Spinal cord (tissue), 10 donors: ENCODE data around the gene LRRC4C. TPM values are rescaled to one million over a fixed set of nuclear protein-coding genes. Genes with fewer than 3 reads are reported as not detected.

Experiments
- DNase-seq, 6 donors: peaks; one replicate each; pipeline versions ENCODE4 v3.0.0 to v3.0.0-alpha.2; 2013 to 2015; ENCODE audit warnings: low spot score in 6 of 6, low read depth in 4 of 6
- H3K27ac ChIP-seq: one replicate; pipeline ENCODE4 v1.5.1; 2013; ENCODE audit warnings: low read depth, low read length, control low read depth
- H3K27me3 ChIP-seq: one replicate; pipeline ENCODE4 v1.6.1; 2013; ENCODE audit warnings: low read length; ENCODE audit not compliant: control insufficient read depth, insufficient read depth
- H3K36me3 ChIP-seq: one replicate; pipeline ENCODE4 v1.6.1; 2013; ENCODE audit warnings: low read length; ENCODE audit not compliant: control insufficient read depth, insufficient read depth
- H3K4me1 ChIP-seq: one replicate; pipeline ENCODE4 v1.6.1; 2013; ENCODE audit warnings: low read length; ENCODE audit not compliant: control insufficient read depth, insufficient read depth
- H3K4me3 ChIP-seq: one replicate; pipeline ENCODE4 v1.5.1; 2013; ENCODE audit warnings: low read depth, low read length, control low read depth
- H3K9me3 ChIP-seq: one replicate; pipeline ENCODE4 v1.6.1; 2013; ENCODE audit warnings: low read length; ENCODE audit not compliant: control insufficient read depth, insufficient read depth
- WGBS: methylation state at CpG from one replicate; pipeline ENCODE4 v1.1.5; 2013; ENCODE audit warnings: missing lambda C conversion rate; ENCODE audit not compliant: insufficient coverage; 5-methylcytosine and 5-hydroxymethylcytosine counted together
- polyA plus RNA-seq, 2 donors: library from polyadenylated mRNA; unstranded; fragments of 120-200 nt; gene quantifications; one replicate each; pipeline ENCODE4 v1.2.1, GENCODE V29; 2013; ENCODE audit not compliant: insufficient read length in 2 of 2
- total RNA-seq, 2 donors: library from RNA; depleted of rRNA in 1 of 2; stranded (reverse); fragments of 120-200 nt in 1 of 2; fragments of >200 nt in 1 of 2; gene quantifications; one replicate each; pipeline versions ENCODE4 v1.2.3 to v1.2.4, GENCODE V29; 2013 to 2014
- donor health status: healthy.

The LRRC4C gene
- total and polyA plus RNA-seq, 4 donors = 25.6 to 54.9 (median 39.0) TPM

DNA sequence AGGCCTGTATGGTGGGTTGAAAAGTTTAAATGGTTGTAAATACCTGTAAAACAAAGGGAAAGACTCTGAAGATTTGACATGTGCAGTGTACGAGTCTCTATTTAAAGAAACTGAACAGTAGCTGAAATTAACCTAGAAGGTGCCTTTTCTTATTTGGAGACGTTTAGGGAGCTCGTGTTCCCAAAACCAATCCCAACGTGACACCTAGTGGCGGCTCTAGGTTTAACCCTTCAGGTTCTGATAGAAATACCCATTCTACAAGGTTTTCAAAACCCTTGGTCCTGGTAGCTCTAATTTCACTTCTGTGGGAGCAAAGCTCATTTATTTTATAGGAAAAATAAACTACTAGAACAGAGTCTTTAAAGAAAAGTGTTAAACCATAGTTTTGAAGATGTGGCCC is 258.3 kb downstream of the LRRC4C start:
- DNase-seq = peak; percentile 46 to 94 (median 66)
- H3K36me3 ChIP-seq = no peaks in the 10 kb centered on the region
- WGBS = 0% methylated on average over 2 of the region's 5 CpGs
- no peaks in the 10 kb centered on the region for H3K4me1 ChIP-seq
- H3K27me3 ChIP-seq = no peaks in the 10 kb centered on the region
- H3K9me3 ChIP-seq = no peaks in the 10 kb centered on the region
- no peak overlapping the region for H3K4me3 ChIP-seq
- H3K27ac ChIP-seq = no peak overlapping the region

DNA sequence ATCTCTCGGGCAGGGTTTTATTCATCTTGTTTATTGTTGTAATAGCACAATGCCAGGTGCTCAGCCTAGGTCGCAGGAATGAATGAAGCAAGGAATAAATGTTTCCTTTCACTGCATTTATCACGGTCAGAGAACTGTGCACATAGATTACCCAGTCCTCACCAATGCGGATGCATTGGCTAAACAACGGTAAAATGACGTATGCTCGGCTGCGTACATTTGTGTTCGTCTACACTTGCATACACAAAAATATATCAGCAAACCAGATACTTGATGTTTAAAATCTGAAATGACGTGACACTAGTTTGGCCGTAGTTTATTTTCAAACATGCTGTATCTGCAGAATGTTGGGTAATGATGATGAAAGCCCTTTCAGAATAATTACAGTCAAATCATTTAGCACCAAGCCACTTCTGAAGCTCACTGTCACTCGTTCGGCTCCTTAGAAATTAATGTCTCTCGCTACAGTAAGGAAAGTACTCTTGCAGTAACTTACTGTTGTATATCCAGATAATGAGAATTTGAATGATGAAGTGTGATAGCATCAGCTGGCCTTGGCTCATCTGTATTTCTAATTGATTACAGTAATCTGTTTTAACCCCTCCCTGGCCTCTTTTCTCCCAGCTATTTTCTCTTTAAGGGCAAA is 268.9 kb downstream of the LRRC4C start:
- Histone ChIP-seq H3K4me3 (no peak overlapping the region), H3K27ac (no peak overlapping the region)
- DNase-seq = peak in 1 of 6 donors; percentile 66

DNA sequence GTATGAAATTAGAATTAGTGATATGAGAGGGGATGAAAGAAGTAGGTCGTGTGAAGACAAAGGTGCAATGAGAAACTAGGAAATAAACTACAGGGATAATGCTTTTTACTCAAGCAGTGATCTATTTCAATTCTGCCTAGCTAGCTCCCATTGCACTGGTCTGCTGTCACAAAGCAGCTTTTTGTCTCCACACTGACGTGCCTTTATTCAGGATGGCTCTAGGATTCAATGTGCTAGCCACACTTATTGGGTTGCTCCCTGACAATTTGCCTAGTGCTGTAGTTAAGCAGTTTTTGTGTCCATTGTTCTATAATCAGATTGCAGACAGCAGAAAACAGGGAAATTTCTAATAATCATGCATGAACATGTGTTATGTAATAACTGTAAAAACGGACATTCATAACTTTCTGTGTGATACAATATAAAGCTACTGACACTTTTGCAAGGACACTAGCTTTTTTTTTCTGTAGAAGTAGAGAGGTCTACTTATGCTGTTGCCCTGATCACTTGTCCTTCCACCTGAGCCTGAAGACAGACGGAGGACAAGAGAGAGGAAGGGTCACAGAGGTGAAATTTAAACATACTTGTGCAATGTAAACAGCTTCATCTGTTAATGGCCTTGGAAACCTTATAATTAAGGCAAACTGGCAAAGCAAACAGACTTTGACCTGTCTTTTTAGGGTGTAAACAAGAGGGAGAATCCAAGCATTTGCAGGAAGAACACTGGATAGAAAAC is 269.6 kb downstream of the LRRC4C start:
- DNase-seq = peak; percentile 21 to 70 (median 30)
- WGBS = 35% methylated on average over 3 of the region's 4 CpGs
- H3K27ac ChIP-seq = no peak overlapping the region
- H3K4me1 ChIP-seq = no peaks in the 10 kb centered on the region
- H3K9me3 ChIP-seq = peaks cover 11% of the 10 kb centered on the region
- H3K36me3 ChIP-seq = no peaks in the 10 kb centered on the region
- no peak overlapping the region for H3K4me3 ChIP-seq
- no peaks in the 10 kb centered on the region for H3K27me3 ChIP-seq

More for the DNA sequence above, 268.9 kb downstream of the LRRC4C start:
- no peaks in the 10 kb centered on the region for H3K27me3 ChIP-seq
- peaks cover 11% of the 10 kb centered on the region for H3K9me3 ChIP-seq
- no peaks in the 10 kb centered on the region for H3K4me1 ChIP-seq
- no peaks in the 10 kb centered on the region for H3K36me3 ChIP-seq
- WGBS = 55% methylated on average over 4 of the region's 14 CpGs

DNA sequence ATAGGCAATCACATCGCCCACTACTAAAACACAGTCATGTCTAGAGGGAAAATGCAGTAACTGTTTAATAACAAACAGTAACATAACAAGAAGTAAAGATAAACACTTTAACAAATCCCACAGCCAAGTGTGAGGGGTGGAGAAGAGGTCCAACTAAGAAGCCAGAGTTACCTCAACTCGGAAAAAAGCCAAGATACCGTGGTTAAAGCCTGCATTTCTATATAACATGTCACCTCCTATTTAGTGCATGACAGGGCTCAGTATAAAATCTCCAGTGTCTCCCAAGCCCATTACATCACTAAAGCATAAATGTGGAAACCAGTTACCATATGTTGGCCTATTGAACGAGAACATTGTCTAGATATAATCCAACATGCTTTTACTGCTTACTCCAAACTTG is 281.7 kb downstream of the LRRC4C start:
- Histone ChIP-seq H3K27me3 (no peaks in the 10 kb centered on the region), H3K4me3 (no peak overlapping the region), H3K27ac (no peak overlapping the region), H3K4me1 (no peaks in the 10 kb centered on the region), H3K36me3 (no peaks in the 10 kb centered on the region), H3K9me3 (peaks cover under 1% of the 10 kb centered on the region)
- DNase-seq = no peak
- WGBS = no CpG with 5 or more reads among the region's 4 CpGs

DNA sequence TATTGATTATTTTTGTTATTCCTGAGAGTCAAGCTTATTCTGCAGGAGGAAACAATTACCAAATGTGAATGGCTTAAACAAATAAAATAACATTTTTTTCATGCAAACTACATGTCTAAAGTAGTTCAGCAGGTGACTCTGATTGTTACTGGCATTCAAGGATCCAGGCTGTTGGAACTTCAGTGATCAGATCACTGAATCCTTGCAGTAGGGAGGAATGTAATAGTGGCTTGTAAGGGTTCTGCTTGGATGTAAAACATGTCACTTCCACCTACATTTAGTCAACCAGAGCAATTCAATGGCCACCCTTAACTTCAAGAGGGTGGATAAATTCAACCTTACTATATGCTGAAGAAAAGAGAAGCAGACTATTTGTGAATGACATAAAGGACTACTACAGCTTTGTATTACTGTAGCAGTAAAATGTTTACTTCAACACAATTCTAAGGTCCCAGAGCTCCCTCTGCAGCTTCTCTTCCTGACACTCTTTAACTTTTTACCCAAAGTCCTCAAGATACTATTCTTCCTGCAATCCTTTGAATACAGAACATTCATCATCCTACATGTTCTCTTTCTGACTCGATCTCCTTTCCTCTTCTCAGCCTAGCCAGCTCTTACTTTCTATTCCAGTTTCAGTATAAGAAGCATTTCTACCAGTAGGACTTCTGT is 284.0 kb downstream of the LRRC4C start:
- no peak overlapping the region for H3K4me3 ChIP-seq
- no peak overlapping the region for H3K27ac ChIP-seq
- no peaks in the 10 kb centered on the region for H3K36me3 ChIP-seq
- peak in 2 of 6 donors; percentile 13 to 42 for DNase-seq
- H3K27me3 ChIP-seq = no peaks in the 10 kb centered on the region
- 71% methylated on average over 1 of the region's 1 CpG for WGBS
- no peaks in the 10 kb centered on the region for H3K4me1 ChIP-seq
- no peaks in the 10 kb centered on the region for H3K9me3 ChIP-seq

DNA sequence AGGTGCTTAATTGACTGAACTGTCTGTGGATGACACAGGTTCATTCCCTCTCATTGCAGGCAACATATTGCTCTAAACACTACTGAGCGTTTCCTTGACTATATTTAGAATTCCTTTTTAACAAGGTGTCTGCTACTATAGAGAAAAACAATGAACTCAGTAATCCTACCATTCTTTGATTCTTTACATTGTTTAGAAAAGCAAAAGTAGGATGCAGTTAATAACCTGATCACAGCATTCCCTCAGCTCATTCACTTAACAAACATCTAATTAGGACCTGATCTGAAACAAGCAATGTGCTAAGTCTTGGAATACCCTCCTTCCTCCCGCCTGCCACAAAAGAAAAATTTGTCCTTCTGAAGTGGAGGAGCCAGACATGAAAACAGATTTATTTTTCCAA is 313.1 kb downstream of the LRRC4C start:
- Histone ChIP-seq H3K9me3 (no peaks in the 10 kb centered on the region), H3K27me3 (no peaks in the 10 kb centered on the region), H3K4me1 (no peaks in the 10 kb centered on the region), H3K4me3 (no peak overlapping the region), H3K27ac (no peak overlapping the region), H3K36me3 (no peaks in the 10 kb centered on the region)
- DNase-seq = peak in 1 of 6 donors; percentile 23
- whole genome bisulfite sequencing = no CpG with 5 or more reads among the region's 2 CpGs

DNA sequence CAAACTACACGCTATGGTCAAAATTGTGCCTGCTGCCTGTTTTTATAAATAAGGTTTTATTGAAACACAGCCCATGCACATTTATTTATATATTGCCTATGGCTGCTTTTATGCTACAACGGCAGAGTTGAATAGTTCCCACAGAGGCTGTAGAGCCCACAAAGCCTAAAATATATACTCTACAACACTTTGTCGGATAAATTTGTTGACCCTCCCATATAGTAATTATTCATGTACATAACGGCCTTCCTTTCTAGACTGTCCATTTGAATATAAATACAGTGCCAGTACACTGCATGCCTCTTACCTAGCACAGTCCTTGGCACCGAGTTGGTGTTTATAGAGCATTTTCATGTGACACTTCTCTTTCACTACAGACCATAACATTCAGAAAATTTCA is 314.0 kb downstream of the LRRC4C start:
- no peaks in the 10 kb centered on the region for H3K27me3 ChIP-seq
- no peak overlapping the region for H3K27ac ChIP-seq
- H3K4me3 ChIP-seq = no peak overlapping the region
- H3K9me3 ChIP-seq = no peaks in the 10 kb centered on the region
- H3K4me1 ChIP-seq = no peaks in the 10 kb centered on the region
- DNase-seq = no peak
- WGBS = no CpG with 5 or more reads among the region's 5 CpGs
- no peaks in the 10 kb centered on the region for H3K36me3 ChIP-seq

DNA sequence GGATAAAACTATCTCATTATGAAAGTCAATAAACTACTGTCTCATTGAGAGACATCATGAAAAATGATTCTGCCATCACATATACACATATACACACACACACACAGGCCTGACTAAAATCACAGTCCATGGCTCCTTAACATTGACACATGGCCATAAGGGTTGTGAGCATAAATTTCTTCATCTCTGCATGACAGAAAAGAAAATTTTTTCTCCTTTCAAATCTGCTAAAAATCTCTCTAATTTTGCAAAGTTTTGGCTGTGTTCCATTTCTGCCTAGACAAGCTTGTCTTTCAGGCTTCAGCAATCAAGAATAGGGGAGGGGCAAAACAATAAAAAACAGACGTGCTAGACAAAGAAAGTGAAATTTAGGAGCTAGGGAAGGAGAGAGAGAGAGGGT is 324.5 kb downstream of the LRRC4C start:
- no peaks in the 10 kb centered on the region for H3K27me3 ChIP-seq
- no peaks in the 10 kb centered on the region for H3K36me3 ChIP-seq
- no peak overlapping the region for H3K27ac ChIP-seq
- no peaks in the 10 kb centered on the region for H3K4me1 ChIP-seq
- no peaks in the 10 kb centered on the region for H3K9me3 ChIP-seq
- WGBS = 10% methylated on average over 1 of the region's 1 CpG
- DNase-seq = peak in 1 of 6 donors; percentile 30
- H3K4me3 ChIP-seq = no peak overlapping the region

DNA sequence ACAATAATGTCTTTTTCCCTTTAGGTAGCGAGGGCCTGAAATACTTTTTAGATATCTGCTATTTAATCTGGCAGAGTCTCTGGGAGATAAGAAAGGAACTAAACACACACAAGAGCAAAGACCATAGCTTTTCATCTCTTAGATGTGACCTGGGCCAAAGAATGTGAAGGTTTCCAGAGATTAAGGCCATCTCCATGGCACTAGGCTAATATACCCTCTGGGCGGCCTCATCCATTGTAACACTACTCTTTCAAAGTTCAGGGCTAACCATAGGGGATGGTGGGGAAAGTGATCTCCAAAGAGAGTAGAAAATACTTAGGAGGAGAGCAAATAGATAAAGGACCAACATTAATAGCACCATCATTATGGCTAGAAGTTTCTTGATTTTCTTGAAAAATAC is 326.4 kb downstream of the LRRC4C start:
- WGBS = no CpG with 5 or more reads among the region's 2 CpGs
- no peak for DNase-seq

More for the DNA sequence above, 326.4 kb downstream of the LRRC4C start:
- H3K36me3 ChIP-seq = no peaks in the 10 kb centered on the region
- H3K9me3 ChIP-seq = no peaks in the 10 kb centered on the region
- H3K4me1 ChIP-seq = no peaks in the 10 kb centered on the region
- H3K27me3 ChIP-seq = no peaks in the 10 kb centered on the region
- no peak overlapping the region for H3K4me3 ChIP-seq
- H3K27ac ChIP-seq = no peak overlapping the region
